ENCODE data around the gene RAB13. TPM values are rescaled to one million over a fixed set of nuclear protein-coding genes. Genes with fewer than 3 reads are reported as not detected.
A peak's percentile ranks its signal among the peaks of the same experiment; 100 is the strongest.

The RAB13 gene
- total and polyA plus RNA-seq, 2 donors (not counting 1 experiment from before 2014, with no cell fraction given) = 0.09 to 9.7 TPM

DNA sequence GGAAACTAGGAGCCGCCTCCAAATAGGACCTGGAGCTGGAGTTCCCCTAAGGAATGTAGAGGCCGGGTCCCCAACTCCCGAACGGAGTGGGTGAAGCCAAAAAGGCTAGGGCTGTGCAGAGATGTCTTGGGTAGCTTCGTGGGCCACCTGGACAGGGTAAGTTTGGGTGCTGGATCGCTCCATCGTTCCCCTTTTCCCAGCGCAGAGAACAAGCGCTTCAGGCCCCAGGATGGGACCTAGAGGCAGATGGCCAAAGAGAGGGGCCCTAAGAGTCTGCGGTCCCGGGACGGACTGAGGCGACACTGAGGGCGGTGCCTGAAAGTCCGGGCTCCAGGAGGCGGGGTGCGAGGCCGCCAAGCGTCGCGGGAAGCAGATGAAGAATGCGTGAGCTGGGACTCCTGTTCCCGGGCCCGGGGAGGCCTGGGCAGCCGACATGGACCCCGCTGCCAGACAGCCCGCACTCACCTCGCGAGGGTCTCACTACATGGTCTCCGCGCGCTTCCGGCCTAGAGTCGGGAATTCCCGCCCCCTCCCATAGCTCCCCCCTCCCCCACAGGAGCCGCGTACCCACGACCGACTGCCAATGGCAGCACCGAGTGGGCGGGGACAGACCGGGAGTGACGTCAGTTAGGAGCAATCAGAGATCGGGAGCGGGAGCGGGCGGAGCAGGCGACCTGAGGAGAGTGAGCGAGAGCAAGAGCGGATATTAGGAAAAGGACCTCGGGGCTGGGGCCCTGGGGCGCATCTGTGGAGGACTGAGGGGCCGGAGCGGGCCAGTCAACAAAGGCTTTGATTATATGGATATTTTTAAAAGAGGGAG lies 22.9 kb downstream of the RAB13 start, which contains the start of gene SLC39A1:
Gene SLC39A1, minus strand, starts transcription at position 508 of the 820 bp plus-strand sequence. CDS start 822 bp downstream, outside the sequence.
- Histone ChIP-seq H3K9ac (ENCODE audit: low read length) (peak within 1 kb of the TSS; percentile 84), H3K4me3 (ENCODE audit: control extremely low read depth in 1 of 5, extremely low read depth in 1 of 5, insufficient read depth in 1 of 5, low read depth in 2 of 5, low read length in 4 of 5) (peak within 1 kb of the TSS; percentile 83 to 91 (median 87)), H3K79me2 (ENCODE audit: control insufficient read depth, insufficient read depth, low read length) (peaks cover 63% of the 10 kb centered on the region), H3K27ac (ENCODE audit: low read length in 2 of 2) (peak within 1 kb of the TSS; percentile 85 to 95), H2AFZ (ENCODE audit: insufficient read depth, low read depth, low read length, poor library complexity, severe bottlenecking) (peak within 1 kb of the TSS; percentile 91), H4K20me1 (ENCODE audit: control insufficient read depth, insufficient read depth, low read length, poor library complexity, severe bottlenecking) (peaks cover 2% of the 10 kb centered on the region), H3K4me1 (ENCODE audit: control insufficient read depth in 2 of 2, insufficient read depth in 2 of 2, low read length in 2 of 2) (peaks cover 47 to 53% of the 10 kb centered on the region in 2 donors), H3K36me3 (replicated peaks in 1 of 2; ENCODE audit: control extremely low read depth in 1 of 2, control insufficient read depth in 1 of 2, extremely low read depth in 1 of 2, insufficient read depth in 2 of 2, low read length in 1 of 2) (peaks cover 0 to 12% of the 10 kb centered on the region in 2 experiments), H3K4me2 (replicated peaks; ENCODE audit: low read depth, low read length, poor library complexity, severe bottlenecking) (peak within 1 kb of the TSS; percentile 85), H3K9me3 (ENCODE audit: control extremely low read depth in 1 of 3, control insufficient read depth in 2 of 3, insufficient read depth in 1 of 3, low read length in 2 of 3) (no peaks in the 10 kb centered on the region), H3K27me3 (replicated peaks in 1 of 4; ENCODE audit: control extremely low read depth in 1 of 4, control insufficient read depth in 3 of 4, insufficient read depth in 4 of 4, low read length in 3 of 4) (no peaks in the 10 kb centered on the region)
- ATAC-seq (ENCODE audit: low read depth) (peak; percentile 53), DNase-seq (peak; percentile 95)
- intact Hi-C loops (cut with micrococcal nuclease) = loop anchor here (1.0 kb wide), 2 partner anchors 14 to 17 kb away; partner anchors contain the start of genes DENND4B and JTB
- Mint-ChIP-seq H3K4me1 (peaks cover 63% of the 10 kb centered on the region), H3K27me3 (no peaks in the 10 kb centered on the region), H3K4me3 (peak within 1 kb of the TSS; percentile 83), H3K9me3 (ENCODE audit: insufficient read depth) (no peaks in the 10 kb centered on the region), H3K27ac (peak within 1 kb of the TSS; percentile 85)
- TF ChIP-seq, protein P1, sequence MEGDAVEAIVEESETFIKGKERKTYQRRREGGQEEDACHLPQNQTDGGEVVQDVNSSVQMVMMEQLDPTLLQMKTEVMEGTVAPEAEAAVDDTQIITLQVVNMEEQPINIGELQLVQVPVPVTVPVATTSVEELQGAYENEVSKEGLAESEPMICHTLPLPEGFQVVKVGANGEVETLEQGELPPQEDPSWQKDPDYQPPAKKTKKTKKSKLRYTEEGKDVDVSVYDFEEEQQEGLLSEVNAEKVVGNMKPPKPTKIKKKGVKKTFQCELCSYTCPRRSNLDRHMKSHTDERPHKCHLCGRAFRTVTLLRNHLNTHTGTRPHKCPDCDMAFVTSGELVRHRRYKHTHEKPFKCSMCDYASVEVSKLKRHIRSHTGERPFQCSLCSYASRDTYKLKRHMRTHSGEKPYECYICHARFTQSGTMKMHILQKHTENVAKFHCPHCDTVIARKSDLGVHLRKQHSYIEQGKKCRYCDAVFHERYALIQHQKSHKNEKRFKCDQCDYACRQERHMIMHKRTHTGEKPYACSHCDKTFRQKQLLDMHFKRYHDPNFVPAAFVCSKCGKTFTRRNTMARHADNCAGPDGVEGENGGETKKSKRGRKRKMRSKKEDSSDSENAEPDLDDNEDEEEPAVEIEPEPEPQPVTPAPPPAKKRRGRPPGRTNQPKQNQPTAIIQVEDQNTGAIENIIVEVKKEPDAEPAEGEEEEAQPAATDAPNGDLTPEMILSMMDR (IDR thresholded peaks at IDR 0.05) = no peak
- no peak for TF ChIP-seq EZH2 (IDR thresholded peaks at IDR 0.05; ENCODE audit: borderline replicate concordance, insufficient read depth, low read depth, low read length, poor library complexity, severe bottlenecking)
- CTCF ChIA-PET = interaction anchor here (1.0 to 7.5 kb wide), 5 partner anchors 10 to 166 kb away, joined by 3 to 65 read pairs (median 9); partner anchors contain the start of genes DENND4B and RAB13
- WGBS (ENCODE audit: insufficient coverage) = under 1% methylated on average over 48 of the region's 54 CpGs
- POLR2A ChIA-PET = interaction anchor here (0.5 to 9.2 kb wide), 11 partner anchors 10 to 362 kb away, joined by 3 to 115 read pairs (median 5); partner anchors contain the start of genes ATP8B2, DENND4B, INTS3 and JTB
